Measurements from ENCODE around the gene HSPB9.
"Not testable (repeated sequence)": the region's sequence is repeated elsewhere in the genome, so short reads cannot be mapped to it uniquely, and the experiment has no call there.

The HSPB9 gene

GRCh38 chr17:42120161-42120769 lies 2.3 kb upstream of the HSPB9 start:
- DNase-seq = no peak

- DNase-seq = peak; percentile 82
Observed at GRCh38 chr17:42120770-42121769, 1.5 kb upstream of the HSPB9 start, which contains the start of gene KAT2A. Gene KAT2A (minus strand): TSS chr17:42121367. CDS start chr17:42121304, 63 bp downstream.

GRCh38 chr17:42124256-42124655 lies 1.7 kb downstream of the HSPB9 start:
- no peak for DNase-seq

- no peak for DNase-seq
Observed at GRCh38 chr17:42125565-42125964, 3.0 kb downstream of the HSPB9 start.

GRCh38 chr17:42126836-42127235 lies 4.2 kb downstream of the HSPB9 start:
- DNase-seq = no peak

- DNase-seq = no peak
Observed at GRCh38 chr17:42127414-42127813, 4.8 kb downstream of the HSPB9 start.

GRCh38 chr17:42129109-42129837 lies 6.7 kb downstream of the HSPB9 start:
- no peak for DNase-seq

GRCh38 chr17:42130310-42130936 lies 7.8 kb downstream of the HSPB9 start:
- DNase-seq = no peak

- no peak for DNase-seq
Observed at GRCh38 chr17:42131232-42131631, 8.6 kb downstream of the HSPB9 start.

- DNase-seq = no peak
Observed at GRCh38 chr17:42131981-42132432, 9.4 kb downstream of the HSPB9 start.

GRCh38 chr17:42132941-42133340 lies 10.3 kb downstream of the HSPB9 start:
- DNase-seq = no peak

- no peak for DNase-seq
Observed at GRCh38 chr17:42133461-42134041, 10.9 kb downstream of the HSPB9 start.

GRCh38 chr17:42135151-42135550 lies 12.5 kb downstream of the HSPB9 start:
- DNase-seq = no peak

- DNase-seq = no peak
Observed at GRCh38 chr17:42135664-42136653, 13.4 kb downstream of the HSPB9 start.

GRCh38 chr17:42136654-42137051 lies 14.0 kb downstream of the HSPB9 start:
- no peak for DNase-seq

GRCh38 chr17:42138749-42139492 lies 16.3 kb downstream of the HSPB9 start:
- DNase-seq = no peak

- DNase-seq = not testable (repeated sequence)
Observed at GRCh38 chr17:42140690-42141089, 18.1 kb downstream of the HSPB9 start.

- no peak for DNase-seq
Observed at GRCh38 chr17:42141382-42141781, 18.8 kb downstream of the HSPB9 start.

- no peak for DNase-seq
Observed at GRCh38 chr17:42142371-42142896, 19.8 kb downstream of the HSPB9 start.

- not testable (repeated sequence) for DNase-seq
Observed at GRCh38 chr17:42143138-42143537, 20.5 kb downstream of the HSPB9 start.
